ENCODE measurements around the gene CHRM1. TPM values are rescaled to one million over a fixed set of nuclear protein-coding genes. Genes with fewer than 3 reads are reported as not detected.

The CHRM1 gene
- total and polyA plus RNA-seq, 2 of the 13 experiments (the other 11 are each of a cell fraction or from before 2014, with no cell fraction given), result not detected

DNA sequence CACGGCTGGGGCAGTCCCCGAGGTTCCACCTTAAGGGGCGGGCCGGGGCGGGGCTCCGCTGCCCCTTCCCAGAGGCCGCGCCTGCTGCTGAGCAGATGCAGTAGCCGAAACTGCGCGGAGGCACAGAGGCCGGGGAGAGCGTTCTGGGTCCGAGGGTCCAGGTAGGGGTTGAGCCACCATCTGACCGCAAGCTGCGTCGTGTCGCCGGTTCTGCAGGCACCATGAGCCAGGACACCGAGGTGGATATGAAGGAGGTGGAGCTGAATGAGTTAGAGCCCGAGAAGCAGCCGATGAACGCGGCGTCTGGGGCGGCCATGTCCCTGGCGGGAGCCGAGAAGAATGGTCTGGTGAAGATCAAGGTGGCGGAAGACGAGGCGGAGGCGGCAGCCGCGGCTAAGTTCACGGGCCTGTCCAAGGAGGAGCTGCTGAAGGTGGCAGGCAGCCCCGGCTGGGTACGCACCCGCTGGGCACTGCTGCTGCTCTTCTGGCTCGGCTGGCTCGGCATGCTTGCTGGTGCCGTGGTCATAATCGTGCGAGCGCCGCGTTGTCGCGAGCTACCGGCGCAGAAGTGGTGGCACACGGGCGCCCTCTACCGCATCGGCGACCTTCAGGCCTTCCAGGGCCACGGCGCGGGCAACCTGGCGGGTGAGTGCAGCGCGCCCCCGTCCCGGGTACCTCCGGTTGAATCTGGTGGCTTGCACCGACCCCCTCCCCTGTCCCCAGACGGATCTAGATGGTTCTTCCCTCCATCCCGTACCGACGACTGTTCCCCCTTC lies 40.2 kb downstream of the CHRM1 start, which contains the start of gene SLC3A2 (continued):
- TF ChIP-seq, protein P1, sequence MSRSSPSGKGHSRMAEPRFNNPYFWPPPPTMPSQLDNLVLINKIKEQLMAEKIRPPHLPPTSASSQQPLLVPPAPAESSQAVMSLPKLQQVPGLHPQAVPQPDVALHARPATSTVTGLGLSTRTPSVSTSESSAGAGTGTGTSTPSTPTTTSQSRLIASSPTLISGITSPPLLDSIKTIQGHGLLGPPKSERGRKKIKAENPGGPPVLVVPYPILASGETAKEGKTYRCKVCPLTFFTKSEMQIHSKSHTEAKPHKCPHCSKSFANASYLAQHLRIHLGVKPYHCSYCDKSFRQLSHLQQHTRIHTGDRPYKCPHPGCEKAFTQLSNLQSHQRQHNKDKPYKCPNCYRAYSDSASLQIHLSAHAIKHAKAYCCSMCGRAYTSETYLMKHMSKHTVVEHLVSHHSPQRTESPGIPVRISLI (CRISPR knock-in tag; IDR thresholded peaks at IDR 0.05; ENCODE audit: borderline replicate concordance), result peak; percentile 54; the same call in 1 of the 2 replicates
- TF ChIP-seq EP300 (IDR thresholded peaks at IDR 0.05; ENCODE audit: low read depth in 2 of 2, low read length in 2 of 2) (no peak), EP300 (CRISPR knock-in tag; IDR thresholded peaks at IDR 0.05; ENCODE audit: borderline replicate concordance) (0 out of 2 replicates have a peak, but pooled peaks have one; percentile 2), POGZ (CRISPR knock-in tag; IDR thresholded peaks at IDR 0.05) (no peak; the same call in 1 of the 2 replicates), ZMYM2 (CRISPR knock-in tag; IDR thresholded peaks at IDR 0.05) (0 out of 2 replicates have a peak, but pooled peaks have one; percentile 6), HDAC2 (CRISPR knock-in tag; IDR thresholded peaks at IDR 0.05) (peak; percentile 31), SCMH1 (CRISPR knock-in tag; IDR thresholded peaks at IDR 0.05; ENCODE audit: borderline replicate concordance) (no peak), SOX5 (CRISPR knock-in tag; IDR thresholded peaks at IDR 0.05; ENCODE audit: borderline replicate concordance) (no peak), HNF4A (CRISPR knock-in tag; IDR thresholded peaks at IDR 0.05) (peak; percentile 56), ONECUT2 (CRISPR knock-in tag; IDR thresholded peaks at IDR 0.05) (0 out of 2 replicates have a peak, but pooled peaks have one; percentile 9), PHF20 (CRISPR knock-in tag; IDR thresholded peaks at IDR 0.05) (peak; percentile 51), ZNF292 (CRISPR knock-in tag; IDR thresholded peaks at IDR 0.05; ENCODE audit: borderline replicate concordance, low read depth) (peak; percentile 88), BORCS8-MEF2B (CRISPR knock-in tag; IDR thresholded peaks at IDR 0.05) (peak; percentile 79), ZBTB20 (CRISPR knock-in tag; IDR thresholded peaks at IDR 0.05; ENCODE audit: borderline replicate concordance, low read depth) (peak; percentile 85; the same call in 1 of the 2 replicates), FOXC1 (CRISPR knock-in tag; IDR thresholded peaks at IDR 0.05; ENCODE audit: borderline replicate concordance) (peak; percentile 94; the same call in 1 of the 2 replicates), HNRNPK (IDR thresholded peaks at IDR 0.05; ENCODE audit: low read depth, low read length, poor library complexity, severe bottlenecking) (peak; percentile 83), POLR2AphosphoS5 (IDR thresholded peaks at IDR 0.05; ENCODE audit: low read depth, low read length) (peak; percentile 97)
- TF ChIP-seq, protein P2, sequence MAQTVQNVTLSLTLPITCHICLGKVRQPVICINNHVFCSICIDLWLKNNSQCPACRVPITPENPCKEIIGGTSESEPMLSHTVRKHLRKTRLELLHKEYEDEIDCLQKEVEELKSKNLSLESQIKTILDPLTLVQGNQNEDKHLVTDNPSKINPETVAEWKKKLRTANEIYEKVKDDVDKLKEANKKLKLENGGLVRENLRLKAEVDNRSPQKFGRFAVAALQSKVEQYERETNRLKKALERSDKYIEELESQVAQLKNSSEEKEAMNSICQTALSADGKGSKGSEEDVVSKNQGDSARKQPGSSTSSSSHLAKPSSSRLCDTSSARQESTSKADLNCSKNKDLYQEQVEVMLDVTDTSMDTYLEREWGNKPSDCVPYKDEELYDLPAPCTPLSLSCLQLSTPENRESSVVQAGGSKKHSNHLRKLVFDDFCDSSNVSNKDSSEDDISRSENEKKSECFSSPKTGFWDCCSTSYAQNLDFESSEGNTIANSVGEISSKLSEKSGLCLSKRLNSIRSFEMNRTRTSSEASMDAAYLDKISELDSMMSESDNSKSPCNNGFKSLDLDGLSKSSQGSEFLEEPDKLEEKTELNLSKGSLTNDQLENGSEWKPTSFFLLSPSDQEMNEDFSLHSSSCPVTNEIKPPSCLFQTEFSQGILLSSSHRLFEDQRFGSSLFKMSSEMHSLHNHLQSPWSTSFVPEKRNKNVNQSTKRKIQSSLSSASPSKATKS (CRISPR knock-in tag; IDR thresholded peaks at IDR 0.05), result peak; percentile 93; the same call in 1 of the 2 replicates
- TF ChIP-seq, protein P3, sequence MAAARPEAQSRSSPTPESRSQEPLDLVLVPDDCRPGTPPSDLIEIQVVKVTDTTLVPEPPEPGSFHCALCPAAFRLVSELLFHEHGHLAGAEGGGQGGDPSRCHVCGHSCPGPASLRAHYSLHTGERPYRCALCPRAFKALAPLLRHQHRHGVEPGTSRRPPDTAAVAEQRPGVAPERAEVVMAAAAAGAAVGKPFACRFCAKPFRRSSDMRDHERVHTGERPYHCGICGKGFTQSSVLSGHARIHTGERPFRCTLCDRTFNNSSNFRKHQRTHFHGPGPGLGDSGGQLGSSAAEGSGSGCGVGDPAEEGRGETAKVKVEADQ (CRISPR knock-in tag; IDR thresholded peaks at IDR 0.05; ENCODE audit: borderline replicate concordance), result peak; percentile 85
- TF ChIP-seq, protein P4, sequence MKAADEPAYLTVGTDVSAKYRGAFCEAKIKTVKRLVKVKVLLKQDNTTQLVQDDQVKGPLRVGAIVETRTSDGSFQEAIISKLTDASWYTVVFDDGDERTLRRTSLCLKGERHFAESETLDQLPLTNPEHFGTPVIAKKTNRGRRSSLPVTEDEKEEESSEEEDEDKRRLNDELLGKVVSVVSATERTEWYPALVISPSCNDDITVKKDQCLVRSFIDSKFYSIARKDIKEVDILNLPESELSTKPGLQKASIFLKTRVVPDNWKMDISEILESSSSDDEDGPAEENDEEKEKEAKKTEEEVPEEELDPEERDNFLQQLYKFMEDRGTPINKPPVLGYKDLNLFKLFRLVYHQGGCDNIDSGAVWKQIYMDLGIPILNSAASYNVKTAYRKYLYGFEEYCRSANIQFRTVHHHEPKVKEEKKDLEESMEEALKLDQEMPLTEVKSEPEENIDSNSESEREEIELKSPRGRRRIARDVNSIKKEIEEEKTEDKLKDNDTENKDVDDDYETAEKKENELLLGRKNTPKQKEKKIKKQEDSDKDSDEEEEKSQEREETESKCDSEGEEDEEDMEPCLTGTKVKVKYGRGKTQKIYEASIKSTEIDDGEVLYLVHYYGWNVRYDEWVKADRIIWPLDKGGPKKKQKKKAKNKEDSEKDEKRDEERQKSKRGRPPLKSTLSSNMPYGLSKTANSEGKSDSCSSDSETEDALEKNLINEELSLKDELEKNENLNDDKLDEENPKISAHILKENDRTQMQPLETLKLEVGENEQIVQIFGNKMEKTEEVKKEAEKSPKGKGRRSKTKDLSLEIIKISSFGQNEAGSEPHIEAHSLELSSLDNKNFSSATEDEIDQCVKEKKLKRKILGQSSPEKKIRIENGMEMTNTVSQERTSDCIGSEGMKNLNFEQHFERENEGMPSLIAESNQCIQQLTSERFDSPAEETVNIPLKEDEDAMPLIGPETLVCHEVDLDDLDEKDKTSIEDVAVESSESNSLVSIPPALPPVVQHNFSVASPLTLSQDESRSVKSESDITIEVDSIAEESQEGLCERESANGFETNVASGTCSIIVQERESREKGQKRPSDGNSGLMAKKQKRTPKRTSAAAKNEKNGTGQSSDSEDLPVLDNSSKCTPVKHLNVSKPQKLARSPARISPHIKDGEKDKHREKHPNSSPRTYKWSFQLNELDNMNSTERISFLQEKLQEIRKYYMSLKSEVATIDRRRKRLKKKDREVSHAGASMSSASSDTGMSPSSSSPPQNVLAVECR (CRISPR knock-in tag; IDR thresholded peaks at IDR 0.05; ENCODE audit: borderline replicate concordance), result peak; percentile 94

Measured in HepG2 (cell line).